ENCODE results near the gene CCSER1. TPM values are rescaled to one million over a fixed set of nuclear protein-coding genes. Genes with fewer than 3 reads are reported as not detected.

The CCSER1 gene
- total RNA-seq, 1 experiment from 2014 or later = 5.9 TPM

- CTCF ChIA-PET = no interaction called here
- POLR2A ChIA-PET (ENCODE audit: unreplicated experiment) = no interaction called here
- intact Hi-C loops (cut with micrococcal nuclease; ENCODE audit: unreplicated experiment) = no loop called here
These were observed 13.2 kb upstream of the CCSER1 start for GRCh38 chr4:90113881-90114457.

GRCh38 chr4:90118527-90119195 is 8.5 kb upstream of the CCSER1 start:
- H3K9me2 ChIP-seq (ENCODE audit: insufficient read depth) = no peaks in the 10 kb centered on the region
- H3K27ac ChIP-seq = no peak overlapping the region
- H3K79me2 ChIP-seq (ENCODE audit: low read depth) = no peaks in the 10 kb centered on the region
- no peaks in the 10 kb centered on the region for H3K9me3 ChIP-seq (ENCODE audit: insufficient read depth, low read depth)
- H3K4me1 ChIP-seq (replicated peaks; ENCODE audit: insufficient read depth) = no peaks in the 10 kb centered on the region
- H3K4me3 ChIP-seq = no peak overlapping the region
- no peak for DNase-seq
- no peaks in the 10 kb centered on the region for H4K20me1 ChIP-seq (ENCODE audit: insufficient read depth)
- H3F3A ChIP-seq (ENCODE audit: insufficient read depth, low read depth) = no peaks in the 10 kb centered on the region
- no TSS peak for BruUV-seq (replicated peaks)
- no peak overlapping the region for H3K4me2 ChIP-seq
- no peak overlapping the region for H2AFZ ChIP-seq
- intact Hi-C loops (cut with micrococcal nuclease; ENCODE audit: unreplicated experiment) = no loop called here
- H3K27me3 ChIP-seq (ENCODE audit: insufficient read depth, low read depth) = no peaks in the 10 kb centered on the region
- H3K36me3 ChIP-seq (ENCODE audit: low read depth) = no peaks in the 10 kb centered on the region
- ChIA-PET POLR2A (ENCODE audit: unreplicated experiment) (no interaction called here), CTCF (no interaction called here)
- TF ChIP-seq EZH2 (IDR thresholded peaks at IDR 0.05; ENCODE audit: low read depth) (no peak), CTCF (conservative IDR thresholded peaks at IDR 0.05) (no peak)

More at GRCh38 chr4:90113881-90114457, 13.2 kb upstream of the CCSER1 start:
- Histone ChIP-seq H4K20me1 (ENCODE audit: insufficient read depth) (no peaks in the 10 kb centered on the region), H3K27me3 (ENCODE audit: insufficient read depth, low read depth) (no peaks in the 10 kb centered on the region), H3K4me2 (no peak overlapping the region), H3K9me3 (ENCODE audit: insufficient read depth, low read depth) (no peaks in the 10 kb centered on the region), H3K79me2 (ENCODE audit: low read depth) (no peaks in the 10 kb centered on the region), H3K4me3 (no peak overlapping the region), H3K27ac (no peak overlapping the region), H3F3A (ENCODE audit: insufficient read depth, low read depth) (no peaks in the 10 kb centered on the region), H3K36me3 (ENCODE audit: low read depth) (no peaks in the 10 kb centered on the region), H2AFZ (no peak overlapping the region), H3K4me1 (replicated peaks; ENCODE audit: insufficient read depth) (no peaks in the 10 kb centered on the region), H3K9me2 (ENCODE audit: insufficient read depth) (no peaks in the 10 kb centered on the region)
- no TSS peak for BruUV-seq (replicated peaks)
- DNase-seq = no peak
- TF ChIP-seq EZH2 (IDR thresholded peaks at IDR 0.05; ENCODE audit: low read depth) (no peak), CTCF (conservative IDR thresholded peaks at IDR 0.05) (no peak)

- Histone ChIP-seq H2AFZ (no peak overlapping the region), H3K27me3 (ENCODE audit: insufficient read depth, low read depth) (no peaks in the 10 kb centered on the region), H3K9me3 (ENCODE audit: insufficient read depth, low read depth) (no peaks in the 10 kb centered on the region), H3K4me2 (no peak overlapping the region), H3K27ac (no peak overlapping the region), H3K9me2 (ENCODE audit: insufficient read depth) (no peaks in the 10 kb centered on the region), H4K20me1 (ENCODE audit: insufficient read depth) (no peaks in the 10 kb centered on the region), H3K79me2 (ENCODE audit: low read depth) (no peaks in the 10 kb centered on the region), H3K36me3 (ENCODE audit: low read depth) (no peaks in the 10 kb centered on the region), H3K4me1 (replicated peaks; ENCODE audit: insufficient read depth) (no peaks in the 10 kb centered on the region), H3K4me3 (no peak overlapping the region), H3F3A (ENCODE audit: insufficient read depth, low read depth) (no peaks in the 10 kb centered on the region)
- ChIA-PET POLR2A (ENCODE audit: unreplicated experiment) (no interaction called here), CTCF (no interaction called here)
- no peak for DNase-seq
- no peak for TF ChIP-seq CTCF (conservative IDR thresholded peaks at IDR 0.05)
- TF ChIP-seq EZH2 (IDR thresholded peaks at IDR 0.05; ENCODE audit: low read depth) = no peak
- BruUV-seq (replicated peaks) = no TSS peak
- intact Hi-C loops (cut with micrococcal nuclease; ENCODE audit: unreplicated experiment) = no loop called here
These were observed 7.2 kb upstream of the CCSER1 start for GRCh38 chr4:90120037-90120436.

Measured in PC-9 (cell line).